Transverse colon (tissue), 4 donors: Measurements from ENCODE around the gene TICAM2. TPM values are rescaled to one million over a fixed set of nuclear protein-coding genes. Genes with fewer than 3 reads are reported as not detected.

Experiments used
- DNase-seq: peaks from one replicate; pipeline ENCODE4 v3.0.0-alpha.2; 2019
- H3K27ac ChIP-seq, 4 donors: fragments of 200-600 bp; sonication (generic); 2 replicates each; pipeline ENCODE4 v1.5.1; 2016 to 2018; ENCODE audit warnings: inconsistent platforms in 4 of 4
- H3K27me3 ChIP-seq: fragments of 200-600 bp; sonication (generic); 2 replicates; pipeline ENCODE4 v1.5.1; 2017; ENCODE audit warnings: inconsistent platforms
- H3K36me3 ChIP-seq, 4 donors: fragments of 200-600 bp; sonication (generic); 2 replicates each; pipeline ENCODE4 v1.5.1; 2017 to 2019; ENCODE audit warnings: inconsistent platforms in 4 of 4
- H3K4me1 ChIP-seq, 4 donors: fragments of 200-600 bp; sonication (generic); 2 replicates each; pipeline ENCODE4 v1.5.1; 2017 to 2020; ENCODE audit warnings: inconsistent platforms in 4 of 4
- H3K4me3 ChIP-seq, 4 donors: fragments of 200-600 bp; sonication (generic); 1 replicate in 1 of 4; 2 replicates in 3 of 4; pipeline versions ENCODE4 v1.5.1 to v1.6.1; 2017 to 2019; ENCODE audit warnings: inconsistent platforms in 4 of 4
- H3K9me3 ChIP-seq, 2 donors: fragments of 200-600 bp; sonication (generic); 2 replicates each; pipeline ENCODE4 v1.5.1; 2017 to 2019; ENCODE audit warnings: inconsistent platforms in 2 of 2
- CTCF ChIP-seq, 5 experiments: fragments of 200-600 bp in 3 of 5; fragments of 450-650 bp in 2 of 5; sonication (generic) in 3 of 5; IDR thresholded peaks; 1 replicate in 2 of 5; 2 replicates in 3 of 5; pipeline ENCODE4 v1.5.1; 2016 to 2017; ENCODE audit warnings: antibody characterized with exemption in 5 of 5, inconsistent platforms in 3 of 5, mild to moderate bottlenecking in 2 of 5, moderate library complexity in 1 of 5
- EP300 ChIP-seq: sonication (generic); formaldehyde crosslinking; IDR thresholded peaks from one replicate; pipeline ENCODE4 v1.6.1; 2017; ENCODE audit warnings: antibody characterized with exemption, low read depth
- POLR2A ChIP-seq: fragments of 450-650 bp; IDR thresholded peaks from one replicate; pipeline ENCODE4 v1.6.1; 2016; ENCODE audit warnings: antibody characterized with exemption, mild to moderate bottlenecking, moderate library complexity
- POLR2AphosphoS5 ChIP-seq, 3 donors: sonication (generic); formaldehyde crosslinking; IDR thresholded peaks; one replicate each; pipeline ENCODE4 v1.6.1; 2016; ENCODE audit warnings: antibody characterized with exemption in 3 of 3
- WGBS, 2 donors: methylation state at CpG; one replicate each; pipeline ENCODE4 v1.1.5; 2018; ENCODE audit warnings: low coverage in 1 of 2; 5-methylcytosine and 5-hydroxymethylcytosine counted together
- in situ Hi-C, 4 donors: fragments of 200-750 bp; cut with MboI; loops; one replicate each; pipeline versions ENCODE4 v1.15.0 to v1.15.1; 2017; ENCODE audit warnings: low sequenced_read_pairs in 3 of 4, low pct_ligation_motif_present in 1 of 4, low pct_unique_long_range_greater_than_20kb in 1 of 4
- intact Hi-C: fragments of 100-400 bp; cut with DNase I; formaldehyde crosslinking; loops from one replicate; pipeline ENCODE4 v1.15.1; 2023; ENCODE audit warnings: low total_unique reads
- total RNA-seq, 4 donors: library from RNA; depleted of rRNA; stranded (reverse); fragments of >200 nt; gene quantifications; one replicate each; pipeline ENCODE4 v1.1.0, GENCODE V29; 2016

The TICAM2 gene
- total RNA-seq, 4 donors from 2014 or later = 0.68 to 1.1 TPM; not detected in 2

GRCh38 chr5:115580941-115581340, 21.3 kb downstream of the TICAM2 start:
- intact Hi-C loops (no loop called here), in situ Hi-C loops (loop anchor here in 2 of 4 donors (10.0 to 25.0 kb wide), 2 partner anchors 266 to 494 kb away; no protein-coding TSS in a partner anchor)

GRCh38 chr5:115579747-115580173, 22.5 kb downstream of the TICAM2 start:
- no peak for DNase-seq
- Histone ChIP-seq H3K4me3 (no peak overlapping the region), H3K27me3 (no peaks in the 10 kb centered on the region), H3K4me1 (no peaks in the 10 kb centered on the region), H3K27ac (no peak overlapping the region), H3K36me3 (no peaks in the 10 kb centered on the region), H3K9me3 (no peaks in the 10 kb centered on the region)
- intact Hi-C loops = no loop called here
- 62 to 82% methylated on average over 6 of the region's 6 CpGs for WGBS, 2 donors
- in situ Hi-C loops = loop anchor here in 2 of 4 donors (10.0 to 25.0 kb wide), 3 partner anchors 205 to 492 kb away; no protein-coding TSS in a partner anchor
- TF ChIP-seq POLR2A (no peak), POLR2AphosphoS5 (IDR thresholded peaks at IDR 0.05) (no peak), EP300 (no peak), CTCF (IDR thresholded peaks at IDR 0.05) (no peak)

More at GRCh38 chr5:115580941-115581340, 21.3 kb downstream of the TICAM2 start:
- WGBS, 2 donors = 98 to 100% methylated on average over 2 of the region's 2 CpGs
- Histone ChIP-seq H3K36me3 (no peaks in the 10 kb centered on the region), H3K27me3 (no peaks in the 10 kb centered on the region), H3K4me1 (no peaks in the 10 kb centered on the region), H3K27ac (no peak overlapping the region), H3K9me3 (no peaks in the 10 kb centered on the region), H3K4me3 (no peak overlapping the region)
- no peak for TF ChIP-seq POLR2AphosphoS5 (IDR thresholded peaks at IDR 0.05)
- no peak for DNase-seq

GRCh38 chr5:115579216-115579615, 23.1 kb downstream of the TICAM2 start:
- TF ChIP-seq EP300 = no peak
- in situ Hi-C loops = loop anchor here in 1 of 4 donors (10.0 to 25.0 kb wide), 2 partner anchors 204 to 492 kb away; no protein-coding TSS in a partner anchor
- intact Hi-C loops = no loop called here
- DNase-seq = no peak
- no peaks in the 10 kb centered on the region for H3K36me3 ChIP-seq
- no peaks in the 10 kb centered on the region for H3K9me3 ChIP-seq
- no peak overlapping the region for H3K4me3 ChIP-seq
- H3K27me3 ChIP-seq = no peaks in the 10 kb centered on the region
- no peaks in the 10 kb centered on the region for H3K4me1 ChIP-seq
- WGBS, 2 donors = 78% methylated on average over 1 to 3 of the region's 3 CpGs
- H3K27ac ChIP-seq = no peak overlapping the region

- in situ Hi-C loops (loop anchor here in 1 of 4 donors (10.0 to 25.0 kb wide), 2 partner anchors 204 to 491 kb away; no protein-coding TSS in a partner anchor), intact Hi-C loops (no loop called here)
- TF ChIP-seq POLR2AphosphoS5 (IDR thresholded peaks at IDR 0.05) = no peak
- TF ChIP-seq POLR2A = no peak
- no peak for TF ChIP-seq EP300
- no peak for TF ChIP-seq CTCF (IDR thresholded peaks at IDR 0.05)
- Histone ChIP-seq H3K36me3 (no peaks in the 10 kb centered on the region), H3K9me3 (no peaks in the 10 kb centered on the region), H3K27ac (no peak overlapping the region), H3K4me1 (no peaks in the 10 kb centered on the region), H3K4me3 (no peak overlapping the region), H3K27me3 (no peaks in the 10 kb centered on the region)
- no peak for DNase-seq
- WGBS, 2 donors = 67 to 75% methylated on average over 3 of the region's 3 CpGs
Observed at GRCh38 chr5:115578657-115579056, 23.6 kb downstream of the TICAM2 start.

GRCh38 chr5:115577741-115578140, 24.5 kb downstream of the TICAM2 start:
- no peak for TF ChIP-seq POLR2A
- no peak for TF ChIP-seq EP300
- no peak for TF ChIP-seq CTCF (IDR thresholded peaks at IDR 0.05)
- TF ChIP-seq POLR2AphosphoS5 (IDR thresholded peaks at IDR 0.05) = no peak
- no peaks in the 10 kb centered on the region for H3K4me1 ChIP-seq
- intact Hi-C loops (no loop called here), in situ Hi-C loops (loop anchor here in 1 of 4 donors (10.0 to 25.0 kb wide), 2 partner anchors 203 to 490 kb away; no protein-coding TSS in a partner anchor)
- H3K9me3 ChIP-seq = no peaks in the 10 kb centered on the region
- WGBS, 2 donors = 81 to 83% methylated on average over 4 to 6 of the region's 6 CpGs
- no peak overlapping the region for H3K4me3 ChIP-seq
- H3K27ac ChIP-seq = no peak overlapping the region
- DNase-seq = no peak
- no peaks in the 10 kb centered on the region for H3K27me3 ChIP-seq
- H3K36me3 ChIP-seq = no peaks in the 10 kb centered on the region
